ENCODE results near the gene LRBA.
"Not testable (repeated sequence)": the region's sequence is repeated elsewhere in the genome, so short reads cannot be mapped to it uniquely, and the experiment has no call there.

The LRBA gene

DNA sequence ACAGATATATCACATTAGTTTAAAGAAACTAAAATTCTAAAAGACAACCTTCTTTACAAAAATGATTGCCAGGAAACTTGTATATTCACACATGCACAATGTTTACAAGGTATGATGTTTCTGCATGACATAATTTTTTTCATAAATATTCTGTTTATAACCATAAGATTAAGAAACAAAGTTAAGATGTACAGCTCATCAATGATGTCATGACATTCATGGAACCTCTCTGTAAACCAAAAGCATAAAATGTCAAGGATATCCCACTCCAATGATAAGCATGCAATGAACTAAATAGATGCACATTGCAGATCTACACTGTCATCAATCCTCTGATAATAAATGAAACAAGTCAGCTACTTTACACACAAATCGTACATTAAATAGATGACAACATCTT, 297.1 kb downstream of the LRBA start:
- DNase-seq, result no peak

DNA sequence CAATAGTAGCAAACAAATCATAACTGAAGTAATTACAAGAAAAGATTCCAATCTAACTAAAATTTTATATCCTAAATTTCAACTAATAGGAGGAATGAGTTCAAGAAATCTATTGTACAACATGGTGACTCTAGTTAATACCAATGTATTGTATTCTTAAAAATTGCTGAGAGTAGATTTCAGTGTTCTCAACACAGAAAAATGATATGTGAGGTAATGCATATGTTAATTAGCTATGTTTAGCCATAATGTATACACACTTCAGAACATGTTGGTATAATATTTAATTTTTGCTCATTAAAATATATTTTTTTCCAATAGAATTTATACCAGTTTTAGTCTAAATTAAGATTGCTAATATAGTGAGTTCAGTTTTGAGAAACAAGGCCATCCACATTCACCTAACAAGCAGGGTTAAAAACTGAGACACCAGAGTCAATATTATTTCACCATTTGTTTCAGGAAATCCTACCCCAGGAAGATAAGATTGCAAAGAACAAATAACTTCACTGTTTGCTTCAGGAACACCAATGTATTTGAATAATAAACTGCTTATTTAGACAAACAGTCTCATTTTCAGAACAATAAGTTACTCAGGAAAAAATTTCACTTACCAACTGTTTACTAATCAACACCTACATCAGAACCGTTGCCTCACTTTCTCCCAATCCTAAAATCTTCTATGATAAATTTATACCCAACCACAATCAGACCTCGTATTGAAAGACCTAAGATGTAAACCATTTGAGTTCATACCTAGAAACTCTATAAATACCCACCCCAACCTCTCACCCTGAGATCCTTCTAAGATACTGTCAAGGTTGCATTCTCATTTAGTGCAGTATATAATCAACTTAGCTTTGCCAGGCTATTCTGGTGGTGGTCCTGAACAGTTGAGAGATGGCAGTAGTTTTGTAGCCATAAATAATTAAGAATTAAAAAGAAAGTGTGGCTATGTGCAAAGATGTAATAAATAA, 300.3 kb downstream of the LRBA start:
- no peak for DNase-seq

DNA sequence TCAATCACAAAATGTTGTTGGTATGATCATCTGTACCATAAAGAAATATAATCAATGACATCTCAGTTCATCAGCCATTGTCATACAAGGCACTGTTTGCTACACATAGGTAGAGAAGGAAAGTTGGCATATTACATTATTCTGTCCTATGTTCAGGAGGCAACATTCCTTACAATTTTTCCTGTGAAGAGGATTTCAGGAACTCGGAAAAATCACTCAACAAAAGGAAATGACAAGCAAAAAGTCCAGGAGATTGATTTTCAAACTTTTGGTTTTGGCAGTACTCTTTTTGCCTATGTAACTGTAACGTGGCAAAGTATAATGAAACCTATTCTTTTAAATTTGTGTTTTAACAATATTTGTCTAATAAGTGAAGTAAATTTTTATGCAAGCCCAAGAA, 301.8 kb downstream of the LRBA start:
- no peak for DNase-seq

DNA sequence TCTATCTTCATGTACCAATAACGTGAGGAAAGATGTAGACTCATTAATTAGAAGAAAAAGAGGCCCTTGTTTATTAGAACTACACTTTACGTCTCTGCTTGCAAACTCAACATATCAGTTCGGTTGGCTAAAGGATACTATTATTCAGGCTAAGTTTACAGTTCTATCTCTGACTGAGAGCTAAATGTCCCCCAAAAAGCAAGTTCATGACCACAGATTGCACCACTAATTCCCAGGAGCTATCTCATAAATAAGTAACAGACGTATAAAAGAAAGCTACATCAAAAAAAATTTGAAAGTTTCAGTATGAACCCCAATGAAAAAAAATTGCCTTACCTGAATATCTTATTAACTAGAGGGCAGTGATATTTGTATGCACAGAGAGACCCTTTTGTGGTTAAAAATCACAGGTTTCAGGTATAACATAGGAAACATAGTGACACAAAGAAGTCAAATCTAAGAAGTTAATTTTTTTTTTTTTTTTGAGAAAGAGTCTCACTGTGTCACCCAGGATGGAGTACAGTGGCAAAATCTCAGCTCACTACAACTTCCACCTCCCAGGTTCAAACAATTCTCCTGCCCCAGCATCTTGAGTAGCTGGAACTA, 304.2 kb downstream of the LRBA start:
- no peak for DNase-seq

- DNase-seq, result no peak
These were observed 307.1 kb downstream of the LRBA start for GRCh38 chr4:150708004-150708403.

DNA sequence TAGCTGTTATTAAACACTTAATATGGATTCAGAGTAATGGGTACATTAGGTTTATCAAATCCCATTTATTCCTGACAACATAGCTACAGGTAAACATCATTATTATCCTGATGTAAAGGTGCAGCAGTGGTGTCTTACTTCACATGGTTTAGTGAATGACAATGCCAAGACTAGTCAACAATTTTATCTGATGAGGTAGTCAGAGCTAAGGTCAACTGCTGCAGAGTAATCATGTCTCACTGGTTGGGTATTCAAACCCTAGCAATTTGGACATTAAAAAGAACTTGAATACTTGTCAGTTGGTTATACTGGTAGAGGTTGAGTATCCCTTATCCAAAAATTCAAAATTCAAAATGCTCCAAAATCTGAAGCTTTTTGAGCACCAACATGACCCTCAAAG, 315.5 kb downstream of the LRBA start:
- no peak for DNase-seq

DNA sequence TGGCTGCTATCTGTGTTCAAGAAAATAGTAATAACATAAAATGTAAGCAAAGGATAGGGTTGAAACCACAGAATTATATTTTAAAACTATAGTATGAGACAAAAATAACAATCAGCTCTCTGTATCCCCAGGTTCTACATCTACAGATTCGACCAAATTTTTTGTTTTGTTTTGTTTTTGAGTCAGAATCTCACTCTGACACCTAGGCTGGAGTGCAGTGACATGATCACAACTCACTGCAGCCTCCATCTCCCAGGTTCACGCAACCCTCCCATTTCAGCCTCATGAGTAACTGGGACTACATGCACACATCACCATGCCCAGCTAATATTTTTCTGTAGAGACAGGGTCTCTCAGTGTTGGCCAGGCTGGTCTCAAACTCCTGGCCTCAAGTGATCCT, 319.9 kb downstream of the LRBA start:
- DNase-seq, result no peak

DNA sequence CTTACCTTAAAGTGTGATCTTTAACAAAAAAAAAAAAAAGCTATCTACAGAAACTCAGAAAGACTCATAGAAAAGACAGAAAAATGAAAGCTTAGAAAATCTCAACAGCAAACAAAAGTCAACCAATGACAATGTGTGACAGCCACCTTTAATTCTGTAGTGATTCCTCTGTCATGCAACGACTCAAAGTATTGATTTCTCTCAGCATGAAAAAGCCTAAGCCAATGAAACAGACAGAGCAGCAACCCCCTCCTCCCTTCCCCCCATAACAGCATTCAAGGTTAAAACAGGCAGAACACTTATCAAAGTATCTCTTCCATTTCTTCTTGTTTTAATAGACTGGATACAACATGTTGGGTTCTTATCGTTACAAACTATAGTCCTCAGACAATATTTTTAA, 320.6 kb downstream of the LRBA start:
- DNase-seq, result no peak

GRCh38 chr4:150683775-150684350, 331.2 kb downstream of the LRBA start:
- no peak for DNase-seq

DNA sequence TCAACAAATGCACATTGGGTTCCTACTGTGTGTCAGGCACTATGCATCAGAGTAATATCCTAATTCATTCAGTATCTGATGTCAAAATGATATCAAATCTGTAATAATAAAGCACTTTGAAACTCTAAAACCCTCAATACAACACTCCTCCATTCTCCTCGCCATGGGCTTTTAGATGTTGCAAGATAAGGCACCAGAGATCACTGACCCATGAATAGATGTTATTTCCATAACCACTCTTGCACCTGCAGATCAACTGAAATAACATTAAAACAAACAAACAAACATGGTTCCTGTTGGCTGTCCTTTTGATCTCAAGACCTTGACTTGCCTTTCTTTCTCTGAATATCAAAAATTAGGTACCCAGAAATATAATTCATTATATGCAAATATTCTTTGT, 333.0 kb downstream of the LRBA start:
- DNase-seq, result no peak

DNA sequence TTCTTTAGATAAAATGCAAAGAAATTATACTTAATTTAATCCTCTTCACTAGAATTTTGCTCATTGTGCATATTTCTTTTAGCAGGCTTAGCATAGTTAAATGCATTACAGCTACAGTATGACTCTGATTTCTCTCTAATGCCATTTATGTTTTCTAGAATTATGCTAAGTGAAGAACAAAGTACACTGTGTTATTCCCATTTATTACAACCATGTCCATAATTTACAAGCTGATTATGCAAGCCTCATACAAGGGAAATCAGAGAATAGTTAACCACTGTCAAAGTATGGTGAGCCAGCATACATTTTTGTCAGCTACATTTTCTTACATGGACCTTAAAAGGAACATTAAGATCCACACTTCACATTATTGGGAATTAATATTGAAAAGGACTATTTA, 334.0 kb downstream of the LRBA start:
- DNase-seq, result no peak

DNA sequence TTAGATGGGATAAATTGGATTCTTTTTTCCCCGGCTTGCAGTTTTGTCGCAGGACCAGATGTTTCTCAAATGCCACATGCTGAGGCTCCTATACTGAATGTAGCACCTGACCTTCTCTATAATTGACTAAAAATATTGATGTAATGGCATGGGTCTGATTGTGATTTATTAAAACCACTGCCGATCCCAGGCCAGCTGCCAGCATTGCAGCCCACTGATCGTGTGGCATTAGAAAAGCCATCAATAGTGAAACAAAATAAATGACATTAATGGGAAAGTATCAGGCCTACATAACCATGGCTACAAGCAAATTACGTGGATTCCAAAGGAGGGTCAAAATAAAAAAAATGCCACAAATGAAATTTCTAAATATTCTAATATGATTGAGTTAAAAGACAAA, 334.4 kb downstream of the LRBA start:
- DNase-seq, result no peak

DNA sequence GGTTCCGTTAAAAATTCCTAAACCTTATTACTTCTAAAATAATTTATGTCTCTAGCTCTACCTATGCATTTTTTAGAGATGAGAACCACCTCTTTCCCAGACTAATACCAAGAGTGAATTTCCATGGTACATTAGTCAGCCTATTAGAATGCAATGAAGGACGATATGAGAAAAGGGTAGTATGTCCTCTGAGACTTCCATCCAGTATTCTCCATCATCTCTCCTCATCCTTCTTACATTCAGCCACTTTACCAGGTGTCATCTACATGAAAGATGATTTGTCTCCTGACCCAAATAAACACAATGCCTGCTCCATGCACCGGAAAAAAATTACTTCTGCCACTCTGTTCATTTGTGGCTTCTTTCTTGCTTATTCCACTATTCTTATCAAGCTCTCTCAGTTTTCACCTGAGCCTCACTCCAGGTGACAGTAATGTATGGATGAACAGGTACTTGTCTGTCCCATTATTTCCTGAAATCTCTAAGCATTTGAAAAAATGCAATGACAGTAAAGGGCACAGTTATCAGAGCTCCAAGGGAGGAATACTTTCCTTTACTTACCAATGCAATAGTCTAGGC, 335.2 kb downstream of the LRBA start:
- DNase-seq, result no peak

GRCh38 chr4:150679018-150679764, 335.9 kb downstream of the LRBA start:
- DNase-seq, result no peak

- DNase-seq, result no peak
These were observed 341.3 kb downstream of the LRBA start for GRCh38 chr4:150673793-150674192.

DNA sequence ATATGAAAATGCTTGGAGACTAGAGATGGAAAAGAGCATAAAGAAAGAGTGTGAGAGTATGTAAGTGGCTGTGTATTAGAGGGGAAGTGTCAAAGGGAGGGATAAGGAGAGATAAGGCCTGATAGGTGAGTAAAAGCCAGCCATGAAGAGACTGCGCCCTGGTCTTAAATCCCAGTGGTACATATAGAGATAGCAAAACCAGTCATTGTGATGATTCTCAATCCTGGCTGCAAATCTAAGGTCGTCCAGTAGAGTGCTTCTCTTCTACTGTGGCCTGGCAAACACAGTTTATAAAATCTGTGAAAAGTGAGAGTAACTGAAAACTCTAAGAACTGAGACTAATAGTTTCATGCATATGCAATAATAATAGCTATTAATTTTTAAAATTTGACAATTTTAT, 346.3 kb downstream of the LRBA start:
- no peak for DNase-seq

DNA sequence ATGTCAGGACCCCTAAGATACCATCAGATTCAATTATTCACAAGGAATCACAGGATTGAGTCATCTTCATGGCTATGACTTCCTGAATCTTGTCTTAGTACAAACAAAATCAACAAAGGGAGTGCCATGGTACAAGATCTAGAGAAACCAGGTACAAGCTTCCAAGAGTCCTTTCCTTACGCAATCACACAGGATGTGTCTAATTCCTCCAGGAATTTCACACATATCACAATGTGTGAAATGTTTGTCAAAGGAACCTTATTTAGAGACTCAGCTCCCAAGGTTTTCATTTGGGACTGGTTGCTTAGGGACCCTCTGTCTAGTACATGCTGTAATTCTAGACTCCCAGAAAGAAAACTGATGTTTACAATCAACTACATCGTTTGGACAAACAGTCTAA, 350.1 kb downstream of the LRBA start:
- DNase-seq, result no peak

GRCh38 chr4:150662686-150663085, 352.4 kb downstream of the LRBA start:
- no peak for DNase-seq

DNA sequence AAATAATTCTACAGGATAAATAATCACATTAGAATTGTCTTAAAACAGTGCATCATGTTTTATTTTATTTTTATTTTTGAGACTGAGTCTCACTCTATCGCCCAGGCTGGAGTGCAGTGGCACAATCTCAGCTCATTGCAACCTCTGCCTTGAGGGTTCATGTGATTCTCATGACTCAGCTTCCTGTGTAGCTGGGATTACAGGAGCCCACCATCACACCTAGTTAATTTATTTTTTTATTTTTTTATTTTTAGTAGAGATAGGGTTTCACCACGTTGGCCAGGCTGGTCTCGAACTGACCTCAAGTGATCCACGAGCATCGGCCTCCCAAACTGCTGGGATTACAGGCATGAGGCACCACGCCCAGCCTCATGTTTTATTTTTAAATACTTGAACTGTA, 353.5 kb downstream of the LRBA start:
- DNase-seq, result not testable (repeated sequence)

DNA sequence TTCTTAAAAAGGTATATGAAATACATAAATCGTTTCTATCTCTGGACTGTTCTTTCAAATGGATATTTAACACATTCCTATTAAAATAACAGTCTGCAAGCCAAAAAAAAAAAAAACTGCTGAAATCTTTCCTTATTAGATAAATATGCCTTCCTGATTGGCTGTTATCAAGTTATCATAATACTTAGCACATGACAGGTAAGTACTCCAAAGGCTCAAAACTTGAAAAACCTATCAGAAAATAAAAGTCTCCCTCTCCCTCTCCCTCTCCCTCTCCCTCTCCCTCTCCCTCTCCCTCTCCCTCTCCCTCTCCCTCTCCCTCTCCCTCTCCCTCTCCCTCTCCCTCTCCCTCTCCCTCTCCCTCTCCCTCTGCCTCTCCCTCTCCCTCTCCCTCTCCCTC, 356.8 kb downstream of the LRBA start:
- not testable (repeated sequence) for DNase-seq

- DNase-seq, result no peak
These were observed 358.2 kb downstream of the LRBA start for GRCh38 chr4:150656891-150657290.

DNA sequence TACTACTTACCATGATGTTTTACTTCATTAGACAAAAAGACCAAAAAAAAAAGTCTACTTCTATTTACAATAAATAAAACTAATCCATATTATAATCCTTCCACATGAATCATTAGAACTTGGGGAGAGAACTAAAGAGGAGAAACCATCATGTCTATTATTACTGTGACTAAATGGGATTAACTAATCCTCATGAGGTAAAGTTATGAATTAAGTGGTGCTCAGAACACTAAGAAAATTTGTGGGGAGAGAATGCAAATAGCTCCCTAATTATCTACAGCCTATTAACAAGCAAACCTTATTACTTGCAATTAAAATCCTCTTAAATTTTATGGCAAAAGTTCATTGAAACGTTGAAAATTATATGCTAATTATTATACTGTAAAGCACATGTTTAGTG, 364.3 kb downstream of the LRBA start:
- no peak for DNase-seq

DNA sequence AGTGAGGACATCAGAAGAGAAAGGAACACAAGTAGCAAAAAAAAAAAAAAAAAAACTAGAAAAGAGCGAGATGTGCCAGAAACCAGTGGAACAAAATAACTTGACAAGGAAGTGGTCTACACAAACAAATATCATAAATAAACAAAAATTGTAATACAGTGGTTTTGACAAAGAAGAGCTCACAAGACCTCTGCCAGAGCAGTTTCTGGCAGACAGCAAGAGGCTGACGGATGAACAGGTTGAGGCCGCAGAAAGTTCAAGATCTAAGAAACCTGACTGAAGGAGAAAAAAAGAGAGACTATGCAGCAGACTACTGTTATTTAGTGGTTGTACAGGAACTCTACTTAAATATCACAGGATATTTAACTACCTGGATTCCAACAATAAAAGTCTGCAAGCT, 367.0 kb downstream of the LRBA start:
- no peak for DNase-seq
